HG03439 (cell line): ENCODE measurements around the gene POLR1H.
"Not testable (repeated sequence)": the region's sequence is repeated elsewhere in the genome, so short reads cannot be mapped to it uniquely, and the experiment has no call there.

ENCODE experiments used
- ATAC-seq: cut with Tn5 transposase; IDR thresholded peaks from one replicate; pipeline ENCODE4 v1.9.1; 2021; ENCODE audit warnings: mild to moderate bottlenecking, moderate library complexity; ENCODE audit not compliant: unreplicated experiment

POLR1H gene

GRCh38 chr6:30061092-30061857 is at the start of gene POLR1H:
Gene POLR1H, plus strand, starts transcription at chr6:30061265. Its CDS starts 260 bp downstream, at chr6:30061525.
- ATAC-seq: peak; percentile 86

GRCh38 chr6:30013291-30013922 is 47.7 kb upstream of the POLR1H start:
- no peak for ATAC-seq

- ATAC-seq: no peak
Observed at GRCh38 chr6:30019819-30020218, 41.2 kb upstream of the POLR1H start.

GRCh38 chr6:30020626-30021025 is 40.4 kb upstream of the POLR1H start:
- no peak for ATAC-seq

GRCh38 chr6:30022189-30022588 is 38.9 kb upstream of the POLR1H start:
- no peak for ATAC-seq

- not testable (repeated sequence) for ATAC-seq
Observed at GRCh38 chr6:30022712-30023111, 38.4 kb upstream of the POLR1H start.

GRCh38 chr6:30025186-30025585 is 35.9 kb upstream of the POLR1H start:
- ATAC-seq: no peak

- no peak for ATAC-seq
Observed at GRCh38 chr6:30029588-30029987, 31.5 kb upstream of the POLR1H start.

GRCh38 chr6:30031381-30031780 is 29.7 kb upstream of the POLR1H start:
- ATAC-seq: no peak

GRCh38 chr6:30033440-30033839 is 27.6 kb upstream of the POLR1H start:
- not testable (repeated sequence) for ATAC-seq

- ATAC-seq: no peak
Observed at GRCh38 chr6:30035784-30036183, 25.3 kb upstream of the POLR1H start.

GRCh38 chr6:30037182-30037788 is 23.8 kb upstream of the POLR1H start:
- ATAC-seq: no peak

GRCh38 chr6:30041221-30041620 is 19.8 kb upstream of the POLR1H start:
- no peak for ATAC-seq

GRCh38 chr6:30041821-30042220 is 19.2 kb upstream of the POLR1H start:
- no peak for ATAC-seq

GRCh38 chr6:30042476-30042875 is 18.6 kb upstream of the POLR1H start:
- no peak for ATAC-seq

GRCh38 chr6:30042914-30043313 is 18.2 kb upstream of the POLR1H start:
- no peak for ATAC-seq

- ATAC-seq: no peak
Observed at GRCh38 chr6:30043744-30044143, 17.3 kb upstream of the POLR1H start.

GRCh38 chr6:30044630-30045029 is 16.4 kb upstream of the POLR1H start:
- ATAC-seq: no peak

GRCh38 chr6:30047220-30047619 is 13.8 kb upstream of the POLR1H start:
- ATAC-seq: no peak

GRCh38 chr6:30053682-30054081 is 7.4 kb upstream of the POLR1H start:
- ATAC-seq: no peak

GRCh38 chr6:30055513-30055912 is 5.6 kb upstream of the POLR1H start:
- no peak for ATAC-seq

- ATAC-seq: peak; percentile 18
Observed at GRCh38 chr6:30060606-30061091, 416 bp upstream of the POLR1H start.
